ENCODE measurements around the gene TMEM150C.
"Not testable (repeated sequence)": the region's sequence is repeated elsewhere in the genome, so short reads cannot be mapped to it uniquely, and the experiment has no call there.

Gene TMEM150C

GRCh38 chr4:82569076-82569475, 7.3 kb upstream of the TMEM150C start:
- no peak for DNase-seq (ENCODE audit: low read depth)

DNA sequence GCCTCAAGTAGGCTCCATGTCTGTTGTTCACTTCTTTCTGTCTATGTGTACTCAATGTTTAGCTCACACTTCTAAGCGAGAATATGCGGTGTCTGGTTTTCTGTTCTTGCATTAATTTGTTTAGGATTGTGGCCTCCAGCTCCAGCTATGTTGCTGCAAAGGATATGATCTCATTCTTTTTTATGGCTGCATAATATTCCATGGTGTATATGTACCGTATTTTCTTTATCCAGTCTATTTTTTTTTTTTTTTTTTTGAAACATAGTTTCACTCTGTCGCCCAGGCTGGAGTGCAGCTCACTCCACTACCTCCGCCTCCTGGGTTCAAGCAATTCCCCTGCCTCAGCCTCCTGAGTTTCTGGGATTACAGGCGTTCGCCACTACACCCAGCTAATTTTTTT, 5.7 kb upstream of the TMEM150C start:
- DNase-seq (ENCODE audit: low read depth) = no peak

GRCh38 chr4:82562564-82562854, 721 bp upstream of the TMEM150C start:
- no peak for DNase-seq (ENCODE audit: low read depth)

GRCh38 chr4:82560853-82561785, 669 bp downstream of the TMEM150C start:
- DNase-seq (ENCODE audit: low read depth) = no peak

- DNase-seq (ENCODE audit: low read depth) = no peak
Measured at GRCh38 chr4:82559735-82560120, 2.1 kb downstream of the TMEM150C start.

DNA sequence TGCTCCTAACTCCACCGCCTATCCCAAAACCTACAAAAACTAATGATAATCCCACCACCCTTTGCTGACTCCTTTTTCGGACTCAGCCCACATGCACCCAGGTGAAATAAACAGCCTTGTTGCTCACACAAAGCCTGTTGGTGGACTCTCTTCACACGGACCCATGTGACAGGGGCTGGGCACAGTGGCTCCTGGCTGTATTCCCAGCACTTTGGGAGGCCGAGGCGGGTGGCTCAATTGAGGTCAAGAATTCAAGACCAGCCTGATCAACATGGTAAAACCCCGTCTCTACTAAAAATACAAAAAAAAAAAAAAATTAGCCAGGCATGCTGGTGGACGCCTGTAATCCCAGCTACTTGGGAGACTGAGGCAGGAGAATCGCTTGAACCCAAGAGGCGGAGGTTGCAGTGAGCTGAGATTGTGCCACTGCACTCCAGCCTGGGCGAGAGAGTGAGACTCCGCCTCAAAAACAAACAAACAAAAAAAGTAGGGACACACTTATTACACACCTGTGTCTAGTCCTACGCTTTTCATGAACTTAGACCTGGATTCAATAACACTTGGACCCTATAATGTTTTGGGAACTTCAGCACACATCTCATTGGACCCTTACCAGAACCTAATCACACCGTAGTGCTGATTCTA, 2.6 kb downstream of the TMEM150C start:
- not testable (repeated sequence) for DNase-seq (ENCODE audit: low read depth)

DNA sequence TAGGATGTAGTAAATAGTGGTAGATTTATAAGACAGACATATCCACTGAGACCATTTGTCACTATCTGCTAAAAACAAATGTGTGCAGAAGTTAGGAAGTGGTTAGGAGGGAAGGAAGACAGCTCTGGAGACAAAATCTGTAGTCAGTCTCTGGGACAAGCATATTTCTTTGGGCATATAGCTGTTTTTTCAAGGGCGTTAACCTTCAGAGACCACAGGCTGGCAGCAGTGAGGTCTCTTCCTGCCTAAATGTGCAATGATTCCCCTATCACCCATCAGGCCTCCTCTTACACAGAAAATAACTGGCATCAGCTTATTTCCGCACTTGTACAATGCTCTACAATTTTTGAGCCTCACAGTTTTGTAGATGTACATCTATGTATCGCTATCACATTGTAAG, 6.5 kb downstream of the TMEM150C start:
- no peak for DNase-seq (ENCODE audit: low read depth)

DNA sequence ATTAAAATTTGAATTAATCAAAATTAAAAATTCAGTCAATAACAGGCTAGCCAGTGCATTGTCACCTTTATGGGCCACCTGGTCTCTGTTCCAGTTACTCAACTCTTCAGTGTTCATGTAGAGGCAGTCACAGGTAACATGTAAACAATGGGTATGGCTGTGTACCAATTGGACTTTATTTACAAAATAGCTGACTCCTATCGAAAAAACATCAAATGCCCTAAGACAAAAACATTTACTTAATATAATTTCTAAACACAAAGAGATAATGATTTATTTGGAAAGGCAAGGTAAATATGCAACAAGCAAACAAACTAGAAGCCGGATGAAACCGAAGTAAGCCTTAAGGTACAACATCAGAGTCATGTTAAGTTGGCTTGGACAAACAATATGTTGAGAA, 8.8 kb downstream of the TMEM150C start:
- DNase-seq (ENCODE audit: low read depth) = no peak

GRCh38 chr4:82551734-82552133, 10.1 kb downstream of the TMEM150C start:
- no peak for DNase-seq (ENCODE audit: low read depth)

DNA sequence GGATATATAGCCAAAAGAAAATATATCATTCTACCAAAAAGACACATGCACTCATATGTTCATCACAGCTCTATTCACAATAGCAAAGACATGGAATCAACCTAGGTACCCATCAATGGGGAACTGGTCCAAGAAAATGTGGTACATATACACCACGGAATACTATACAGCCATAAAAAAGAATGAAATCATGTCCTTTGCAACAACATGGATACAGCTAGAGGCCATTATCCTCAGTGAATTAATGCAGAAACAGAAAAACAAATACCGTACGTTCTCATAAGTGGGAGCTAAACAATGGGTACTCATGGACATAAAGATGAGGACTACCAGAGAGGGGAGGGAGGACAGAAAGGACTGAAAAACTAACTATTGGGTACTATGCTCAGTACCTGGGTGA, 13.9 kb downstream of the TMEM150C start:
- not testable (repeated sequence) for DNase-seq (ENCODE audit: low read depth)

GRCh38 chr4:82543131-82543530, 18.7 kb downstream of the TMEM150C start:
- no peak for DNase-seq (ENCODE audit: low read depth)

DNA sequence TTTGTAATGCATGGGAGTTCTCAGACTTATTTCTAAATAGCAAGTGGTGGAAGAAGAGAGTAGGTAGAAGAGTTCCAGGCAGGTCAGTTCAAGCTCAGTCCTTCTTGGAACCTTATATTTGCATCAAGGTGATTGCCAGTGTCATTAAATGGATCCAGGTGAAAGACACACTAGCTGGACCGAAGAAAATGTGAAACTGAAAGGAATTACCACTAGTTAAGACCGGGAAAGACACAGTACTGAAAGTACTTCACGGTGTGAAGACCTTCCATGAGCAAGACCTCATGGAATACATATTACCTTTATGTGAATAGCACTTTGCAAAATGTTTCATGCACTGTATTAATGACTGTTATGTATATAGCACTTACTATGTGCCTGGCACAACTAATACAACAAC, 19.1 kb downstream of the TMEM150C start:
- no peak for DNase-seq (ENCODE audit: low read depth)

GRCh38 chr4:82529322-82529721, 32.5 kb downstream of the TMEM150C start:
- DNase-seq (ENCODE audit: low read depth) = no peak

DNA sequence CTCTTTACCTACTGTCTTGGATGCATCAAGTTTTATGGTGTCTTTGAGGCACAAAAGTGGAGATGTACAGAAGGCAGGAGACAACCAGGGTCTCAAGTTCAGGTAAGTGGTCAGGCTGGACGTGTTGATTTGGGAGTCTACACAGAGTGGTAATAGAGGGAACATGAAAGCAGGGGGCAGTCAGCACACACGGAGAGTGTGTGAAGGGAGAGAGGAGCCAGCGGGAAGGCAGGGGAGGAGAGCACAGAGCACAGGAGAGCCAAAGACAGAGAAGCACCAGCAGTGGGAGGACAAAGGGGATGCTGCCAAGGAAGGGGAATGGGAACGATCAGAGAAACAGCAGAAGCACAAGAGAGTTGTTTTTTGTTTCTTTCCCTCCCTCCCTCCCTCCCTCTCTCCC, 32.9 kb downstream of the TMEM150C start:
- no peak for DNase-seq (ENCODE audit: low read depth)

DNA sequence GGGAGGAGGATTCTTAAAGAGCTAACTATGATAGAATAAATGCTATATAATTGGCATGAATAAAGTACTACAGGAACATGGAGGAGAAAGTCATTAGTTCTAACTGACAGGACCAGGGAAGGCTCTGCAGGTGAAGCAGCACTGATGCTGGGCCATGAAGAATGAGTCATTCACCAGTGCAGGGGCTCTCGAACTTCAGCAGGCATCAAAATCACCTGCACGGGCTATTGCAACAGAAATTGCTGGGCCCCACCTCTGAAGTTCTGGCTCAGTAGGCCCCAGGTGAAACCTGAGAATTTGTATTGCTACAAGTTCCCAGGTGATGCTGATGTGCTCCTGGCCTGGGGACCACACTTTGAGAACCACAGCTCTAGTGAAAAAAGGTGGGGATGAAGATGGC, 33.7 kb downstream of the TMEM150C start:
- DNase-seq (ENCODE audit: low read depth) = no peak

DNA sequence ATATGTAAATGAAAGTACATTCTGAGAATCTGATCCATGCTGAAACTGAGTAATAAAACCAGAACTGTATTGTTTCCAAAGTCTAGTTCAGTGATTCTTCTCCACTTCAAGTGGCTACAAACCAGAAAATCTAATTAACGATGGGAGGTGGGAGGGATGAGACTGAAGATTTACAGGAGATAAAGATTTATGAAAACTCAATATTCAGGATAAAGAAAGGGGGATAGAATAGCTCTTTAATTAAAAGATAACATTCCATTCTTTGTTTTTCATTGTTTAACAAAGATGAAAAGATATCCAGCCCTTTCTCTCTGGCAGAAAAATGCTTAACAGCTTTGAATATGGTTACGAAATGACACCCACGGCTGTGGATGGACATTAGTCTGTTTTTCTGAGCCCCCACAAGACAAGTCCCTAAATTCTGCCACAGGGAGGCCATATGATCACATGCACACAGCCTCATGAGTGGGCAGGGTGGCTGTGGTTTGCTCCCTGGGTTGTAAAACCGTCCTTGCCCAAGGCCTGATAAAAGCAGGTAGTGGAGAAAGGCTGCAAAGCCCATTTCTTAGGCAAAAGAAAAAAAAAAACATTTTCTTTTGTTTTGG, 36.4 kb downstream of the TMEM150C start:
- DNase-seq (ENCODE audit: low read depth) = no peak

GRCh38 chr4:82524570-82525152, 37.1 kb downstream of the TMEM150C start:
- no peak for DNase-seq (ENCODE audit: low read depth)

DNA sequence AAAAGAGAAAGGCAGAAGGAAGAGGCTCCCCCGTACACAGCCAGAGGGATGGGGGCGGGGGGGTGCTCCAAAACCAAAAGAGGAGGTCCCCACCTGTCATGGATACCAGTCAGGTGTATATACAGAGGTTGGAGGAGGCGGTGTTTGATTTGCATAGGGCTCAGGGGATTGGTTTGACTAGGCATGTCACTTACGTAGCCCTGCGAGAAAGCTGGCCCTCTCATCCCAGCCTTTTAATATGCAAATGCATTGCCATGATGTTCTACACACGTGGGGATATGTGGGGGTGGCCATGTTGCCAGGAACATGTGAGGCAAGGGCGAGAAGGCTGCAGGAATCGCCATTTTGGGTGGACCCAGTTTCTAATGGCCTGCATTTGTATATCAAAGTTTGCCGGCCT, 38.6 kb downstream of the TMEM150C start:
- no peak for DNase-seq (ENCODE audit: low read depth)

DNA sequence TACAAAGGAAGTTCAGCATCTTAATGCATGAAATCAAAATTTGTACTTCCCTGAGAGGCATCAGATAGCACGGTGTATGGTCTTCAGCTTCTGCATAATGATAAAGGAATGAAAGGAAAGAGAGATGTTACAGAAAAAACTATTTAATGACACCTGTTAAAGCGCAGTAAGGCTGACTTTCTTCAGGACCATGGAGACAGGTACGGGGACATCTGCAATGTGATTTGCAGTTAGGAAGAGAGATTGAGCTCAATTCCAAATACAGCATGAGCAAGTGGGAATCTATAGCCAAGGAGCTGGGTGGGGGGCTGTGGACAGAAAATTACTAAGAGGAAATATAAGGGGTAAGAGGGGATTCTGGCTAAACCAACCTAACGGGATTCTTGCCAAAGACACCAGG, 39.3 kb downstream of the TMEM150C start:
- DNase-seq (ENCODE audit: low read depth) = no peak

- no peak for DNase-seq (ENCODE audit: low read depth)
Measured at GRCh38 chr4:82521283-82521682, 40.5 kb downstream of the TMEM150C start.

GRCh38 chr4:82519776-82520175, 42.0 kb downstream of the TMEM150C start:
- DNase-seq (ENCODE audit: low read depth) = peak; percentile 55

DNA sequence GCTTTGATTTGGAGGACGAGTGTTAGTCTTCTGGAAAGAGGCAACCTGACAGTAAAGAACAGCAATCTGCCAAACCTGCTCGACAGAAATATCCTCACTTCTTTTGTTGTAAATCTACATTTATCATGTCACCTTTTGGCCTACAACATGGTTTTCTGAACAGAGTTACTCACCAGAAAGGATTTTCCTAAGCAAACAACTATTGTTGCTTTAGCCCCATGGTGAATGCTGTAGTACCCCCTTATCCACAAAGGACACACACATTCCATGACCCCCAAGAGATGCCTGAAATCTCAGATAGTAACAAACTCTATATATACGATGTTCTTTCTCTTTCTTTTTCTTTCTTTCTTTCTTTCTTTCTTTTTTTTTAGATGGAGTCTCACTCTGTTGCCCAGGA, 42.7 kb downstream of the TMEM150C start:
- DNase-seq (ENCODE audit: low read depth) = no peak

DNA sequence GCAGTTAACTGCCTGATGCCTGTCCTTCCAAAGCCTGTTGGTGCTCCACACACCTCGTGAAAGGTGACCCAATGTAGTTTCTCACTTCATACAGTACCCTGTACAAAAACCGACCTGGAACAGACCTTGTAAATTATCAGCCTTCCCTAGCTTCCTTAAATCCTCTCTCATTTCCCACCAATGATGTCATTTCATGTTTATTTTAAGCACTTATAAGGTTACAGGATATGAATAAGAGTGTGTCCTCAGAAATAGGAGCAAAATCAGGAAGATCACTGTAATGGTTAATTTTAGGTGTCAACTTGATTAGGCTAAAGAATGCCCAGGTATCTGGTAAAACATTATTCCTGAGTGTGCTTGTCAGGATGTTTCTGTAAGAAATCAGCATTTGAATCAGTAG, 44.7 kb downstream of the TMEM150C start:
- peak; percentile 11 for DNase-seq (ENCODE audit: low read depth)
